K562 (cell line): ENCODE data around the gene EZH1. TPM values are rescaled to one million over a fixed set of nuclear protein-coding genes. Genes with fewer than 3 reads are reported as not detected.

Experiments
- ATF2 ChIP-seq: sonication (generic); formaldehyde crosslinking; IDR thresholded peaks from 2 replicates; pipeline ENCODE4 v1.8.1; 2022; ENCODE audit warnings: missing genetic modification reagents
- CAMTA2 ChIP-seq: fragments of 250-450 bp; sonication (Bioruptor Pico); conservative IDR thresholded peaks from 2 replicates; pipeline ENCODE4 v1.5.1; 2022
- CCNT2 ChIP-seq: IDR thresholded peaks from 2 replicates; pipeline ENCODE4 v1.6.1; 2011; ENCODE audit warnings: borderline replicate concordance, low read depth, mild to moderate bottlenecking, moderate library complexity, mixed read lengths, low read length; ENCODE audit not compliant: insufficient read length; ENCODE audit errors: extremely low read depth
- GTF3C2 ChIP-seq: IDR thresholded peaks from 3 replicates; pipeline ENCODE4 v1.6.1; 2011; ENCODE audit warnings: borderline replicate concordance, mild to moderate bottlenecking, moderate library complexity; ENCODE audit not compliant: insufficient read length; ENCODE audit errors: extremely low read depth
- MTF1 ChIP-seq: fragments of 250-450 bp; sonication (Bioruptor Pico); IDR thresholded peaks from 2 replicates; pipeline ENCODE4 v1.9.0; 2021; ENCODE audit warnings: moderate library complexity, mild to moderate bottlenecking, inconsistent platforms, borderline replicate concordance
- RFX1 ChIP-seq: fragments of 450-650 bp; IDR thresholded peaks from 2 replicates; pipeline ENCODE4 v1.6.1; 2016; ENCODE audit warnings: mild to moderate bottlenecking, moderate library complexity
- XRCC5 ChIP-seq: fragments of 200-400 bp; formaldehyde crosslinking; IDR thresholded peaks from 2 replicates; pipeline ENCODE4 v1.6.1; 2017; ENCODE audit warnings: low read depth, mild to moderate bottlenecking, low read length
- ZBTB34 ChIP-seq: fragments of 250-450 bp; sonication (Bioruptor Pico); IDR thresholded peaks from 2 replicates; pipeline ENCODE4 v1.8.0; 2021; ENCODE audit warnings: mild to moderate bottlenecking, moderate library complexity
- ZNF140 ChIP-seq: fragments of 250-450 bp; sonication (Bioruptor Pico); IDR thresholded peaks from 2 replicates; pipeline ENCODE4 v1.8.0; 2021; ENCODE audit warnings: moderate library complexity, mild to moderate bottlenecking, inconsistent platforms
- ZNF23 ChIP-seq: fragments of 250-450 bp; sonication (Bioruptor Pico); IDR thresholded peaks from 2 replicates; pipeline ENCODE4 v1.4.0; 2020; ENCODE audit warnings: mild to moderate bottlenecking
- ZNF41 ChIP-seq: fragments of 250-450 bp; sonication (Bioruptor Pico); conservative IDR thresholded peaks from 2 replicates; pipeline ENCODE4 v1.4.0; 2020; ENCODE audit warnings: mild to moderate bottlenecking
- polyA plus RNA-seq, 8 experiments: library from polyadenylated mRNA; depleted of rRNA in 4 of 8; stranded (reverse) in 5 of 8; unstranded in 3 of 8; fragments of >200 nt; fragmentation: Nextera tagmentation in 2 of 8; fragmentation: Illumina TruSeq in 1 of 8; extraction: Ambion mirVana in 2 of 8; extraction: Trizol in 1 of 8; gene quantifications; 2 replicates each; pipeline versions ENCODE4 v1.2.1 to v1.2.3, GENCODE V29; 2011 to 2014; ENCODE audit warnings: inconsistent platforms in 1 of 8, missing spikeins in 1 of 8
- total RNA-seq, 7 experiments: library from RNA; depleted of rRNA in 6 of 7; stranded (reverse); fragments of >200 nt in 6 of 7; fragmentation: Illumina TruSeq in 2 of 7; extraction: Trizol in 2 of 7; gene quantifications; 2 replicates each; pipeline versions ENCODE4 v1.2.1 to v1.2.3, GENCODE V29; 2011 to 2021; ENCODE audit warnings: low replicate concordance in 1 of 7
- TF ChIP-seq, protein P1 (sequence below): sonication (generic); formaldehyde crosslinking; IDR thresholded peaks from 2 replicates; pipeline ENCODE4 v1.8.0; 2023; ENCODE audit warnings: mild to moderate bottlenecking, missing genetic modification reagents
- TF ChIP-seq, protein P2 (sequence below): fragments of 450-650 bp; IDR thresholded peaks from 2 replicates; pipeline ENCODE4 v1.7.0; 2016; ENCODE audit warnings: borderline replicate concordance
- TF ChIP-seq, protein P3 (sequence below), 2 experiments: fragments of 450-650 bp; IDR thresholded peaks; 2 replicates each; pipeline ENCODE4 v1.6.1; 2016
- TF ChIP-seq, protein P4 (sequence below): IDR thresholded peaks from 2 replicates; pipeline ENCODE4 v1.6.1; 2016; ENCODE audit warnings: missing genetic modification characterization, missing compliant biosample characterization

Gene EZH1
- total and polyA plus RNA-seq, 9 of the 15 experiments (the other 6 are each of a cell fraction or from before 2014, with no cell fraction given), result 8.6 to 40.8 (median 22.9) TPM

- TF ChIP-seq ATF2 (CRISPR knock-in tag) (no peak), GTF3C2 (no peak), CAMTA2 (CRISPR knock-in tag) (no peak), ZNF140 (CRISPR knock-in tag) (no peak), RFX1 (no peak), ZNF23 (no peak), XRCC5 (no peak), ZBTB34 (CRISPR knock-in tag) (no peak), MTF1 (CRISPR knock-in tag) (no peak), ZNF41 (CRISPR knock-in tag) (no peak), CCNT2 (peak; percentile 74)
- TF ChIP-seq, protein P1, sequence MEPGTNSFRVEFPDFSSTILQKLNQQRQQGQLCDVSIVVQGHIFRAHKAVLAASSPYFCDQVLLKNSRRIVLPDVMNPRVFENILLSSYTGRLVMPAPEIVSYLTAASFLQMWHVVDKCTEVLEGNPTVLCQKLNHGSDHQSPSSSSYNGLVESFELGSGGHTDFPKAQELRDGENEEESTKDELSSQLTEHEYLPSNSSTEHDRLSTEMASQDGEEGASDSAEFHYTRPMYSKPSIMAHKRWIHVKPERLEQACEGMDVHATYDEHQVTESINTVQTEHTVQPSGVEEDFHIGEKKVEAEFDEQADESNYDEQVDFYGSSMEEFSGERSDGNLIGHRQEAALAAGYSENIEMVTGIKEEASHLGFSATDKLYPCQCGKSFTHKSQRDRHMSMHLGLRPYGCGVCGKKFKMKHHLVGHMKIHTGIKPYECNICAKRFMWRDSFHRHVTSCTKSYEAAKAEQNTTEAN (CRISPR knock-in tag), result no peak
- TF ChIP-seq, protein P2, sequence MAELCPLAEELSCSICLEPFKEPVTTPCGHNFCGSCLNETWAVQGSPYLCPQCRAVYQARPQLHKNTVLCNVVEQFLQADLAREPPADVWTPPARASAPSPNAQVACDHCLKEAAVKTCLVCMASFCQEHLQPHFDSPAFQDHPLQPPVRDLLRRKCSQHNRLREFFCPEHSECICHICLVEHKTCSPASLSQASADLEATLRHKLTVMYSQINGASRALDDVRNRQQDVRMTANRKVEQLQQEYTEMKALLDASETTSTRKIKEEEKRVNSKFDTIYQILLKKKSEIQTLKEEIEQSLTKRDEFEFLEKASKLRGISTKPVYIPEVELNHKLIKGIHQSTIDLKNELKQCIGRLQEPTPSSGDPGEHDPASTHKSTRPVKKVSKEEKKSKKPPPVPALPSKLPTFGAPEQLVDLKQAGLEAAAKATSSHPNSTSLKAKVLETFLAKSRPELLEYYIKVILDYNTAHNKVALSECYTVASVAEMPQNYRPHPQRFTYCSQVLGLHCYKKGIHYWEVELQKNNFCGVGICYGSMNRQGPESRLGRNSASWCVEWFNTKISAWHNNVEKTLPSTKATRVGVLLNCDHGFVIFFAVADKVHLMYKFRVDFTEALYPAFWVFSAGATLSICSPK, result no peak
- TF ChIP-seq, protein P3, sequence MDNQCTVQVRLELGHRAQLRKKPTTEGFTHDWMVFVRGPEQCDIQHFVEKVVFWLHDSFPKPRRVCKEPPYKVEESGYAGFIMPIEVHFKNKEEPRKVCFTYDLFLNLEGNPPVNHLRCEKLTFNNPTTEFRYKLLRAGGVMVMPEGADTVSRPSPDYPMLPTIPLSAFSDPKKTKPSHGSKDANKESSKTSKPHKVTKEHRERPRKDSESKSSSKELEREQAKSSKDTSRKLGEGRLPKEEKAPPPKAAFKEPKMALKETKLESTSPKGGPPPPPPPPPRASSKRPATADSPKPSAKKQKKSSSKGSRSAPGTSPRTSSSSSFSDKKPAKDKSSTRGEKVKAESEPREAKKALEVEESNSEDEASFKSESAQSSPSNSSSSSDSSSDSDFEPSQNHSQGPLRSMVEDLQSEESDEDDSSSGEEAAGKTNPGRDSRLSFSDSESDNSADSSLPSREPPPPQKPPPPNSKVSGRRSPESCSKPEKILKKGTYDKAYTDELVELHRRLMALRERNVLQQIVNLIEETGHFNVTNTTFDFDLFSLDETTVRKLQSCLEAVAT (IDR thresholded peaks at IDR 0.05), result peak in 1 of 2 experiments; percentile 76; a peak in 2 of 4 replicates
- TF ChIP-seq, protein P4, sequence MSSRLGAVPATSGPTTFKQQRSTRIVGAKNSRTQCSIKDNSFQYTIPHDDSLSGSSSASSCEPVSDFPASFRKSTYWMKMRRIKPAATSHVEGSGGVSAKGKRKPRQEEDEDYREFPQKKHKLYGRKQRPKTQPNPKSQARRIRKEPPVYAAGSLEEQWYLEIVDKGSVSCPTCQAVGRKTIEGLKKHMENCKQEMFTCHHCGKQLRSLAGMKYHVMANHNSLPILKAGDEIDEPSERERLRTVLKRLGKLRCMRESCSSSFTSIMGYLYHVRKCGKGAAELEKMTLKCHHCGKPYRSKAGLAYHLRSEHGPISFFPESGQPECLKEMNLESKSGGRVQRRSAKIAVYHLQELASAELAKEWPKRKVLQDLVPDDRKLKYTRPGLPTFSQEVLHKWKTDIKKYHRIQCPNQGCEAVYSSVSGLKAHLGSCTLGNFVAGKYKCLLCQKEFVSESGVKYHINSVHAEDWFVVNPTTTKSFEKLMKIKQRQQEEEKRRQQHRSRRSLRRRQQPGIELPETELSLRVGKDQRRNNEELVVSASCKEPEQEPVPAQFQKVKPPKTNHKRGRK (tag), result no peak
Observed at GRCh38 chr17:42676424-42677011, 68.3 kb downstream of the EZH1 start, which contains the start of gene PLEKHH3 (continued).
